NCI-H446 (cell line): ENCODE results near the gene TRRAP.

Experiments
- DNase-seq, 2 experiments: peaks; one replicate each; lab custom pipeline; 2025; lab: John Stamatoyannopoulos, UW

Gene TRRAP

GRCh38 chr7:98900815-98901214, 22.5 kb downstream of the TRRAP start:
- no peak for DNase-seq

GRCh38 chr7:98902523-98902922, 24.2 kb downstream of the TRRAP start:
- no peak for DNase-seq

- no peak for DNase-seq
Observed at GRCh38 chr7:98903246-98903645, 24.9 kb downstream of the TRRAP start.

- no peak for DNase-seq
Observed at GRCh38 chr7:98907570-98907969, 29.2 kb downstream of the TRRAP start.

GRCh38 chr7:98908585-98908984, 30.3 kb downstream of the TRRAP start:
- no peak for DNase-seq

- DNase-seq, result peak in 1 of 2 experiments; percentile 16
Observed at GRCh38 chr7:98909487-98909886, 31.2 kb downstream of the TRRAP start.

GRCh38 chr7:98910427-98910826, 32.1 kb downstream of the TRRAP start:
- DNase-seq, result no peak

- peak; percentile 55 to 89 for DNase-seq
Observed at GRCh38 chr7:98911916-98912315, 33.6 kb downstream of the TRRAP start.

- no peak for DNase-seq
Observed at GRCh38 chr7:98913026-98913425, 34.7 kb downstream of the TRRAP start.

- no peak for DNase-seq
Observed at GRCh38 chr7:98913612-98914011, 35.3 kb downstream of the TRRAP start.

- DNase-seq, result no peak
Observed at GRCh38 chr7:98917331-98917730, 39.0 kb downstream of the TRRAP start.

- no peak for DNase-seq
Observed at GRCh38 chr7:98921608-98922372, 43.5 kb downstream of the TRRAP start.

GRCh38 chr7:98922392-98923187, 44.3 kb downstream of the TRRAP start:
- no peak for DNase-seq

- DNase-seq, result no peak
Observed at GRCh38 chr7:98923512-98923911, 45.2 kb downstream of the TRRAP start.

- no peak for DNase-seq
Observed at GRCh38 chr7:98927125-98927524, 48.8 kb downstream of the TRRAP start.

- no peak for DNase-seq
Observed at GRCh38 chr7:98930464-98930863, 52.1 kb downstream of the TRRAP start.

- DNase-seq, result no peak
Observed at GRCh38 chr7:98930921-98931320, 52.6 kb downstream of the TRRAP start.

GRCh38 chr7:98933321-98933720, 55.0 kb downstream of the TRRAP start:
- DNase-seq, result no peak

GRCh38 chr7:98934267-98934666, 55.9 kb downstream of the TRRAP start:
- no peak for DNase-seq

GRCh38 chr7:98935811-98936210, 57.5 kb downstream of the TRRAP start:
- no peak for DNase-seq

- no peak for DNase-seq
Observed at GRCh38 chr7:98943336-98943735, 65.0 kb downstream of the TRRAP start.

GRCh38 chr7:98944386-98944785, 66.1 kb downstream of the TRRAP start:
- no peak for DNase-seq

GRCh38 chr7:98945852-98946251, 67.5 kb downstream of the TRRAP start:
- no peak for DNase-seq
